LNCAP (cell line): Measurements from ENCODE around the gene LDLRAD2.

ENCODE experiments used
- CTCF ChIP-seq: fragments of 450-650 bp; IDR thresholded peaks from 2 replicates; pipeline ENCODE4 v1.5.1; 2017; ENCODE audit warnings: mild to moderate bottlenecking

Gene LDLRAD2

GRCh38 chr1:21774835-21775549 is 37.1 kb upstream of the LDLRAD2 start:
- no peak for TF ChIP-seq CTCF

- TF ChIP-seq CTCF: no peak
These were observed 36.5 kb upstream of the LDLRAD2 start for GRCh38 chr1:21775550-21775914.

- TF ChIP-seq CTCF: no peak
These were observed 36.0 kb upstream of the LDLRAD2 start for GRCh38 chr1:21775985-21776562.

- no peak for TF ChIP-seq CTCF
These were observed 33.7 kb upstream of the LDLRAD2 start for GRCh38 chr1:21778405-21778727.

GRCh38 chr1:21779613-21780521 is 32.2 kb upstream of the LDLRAD2 start:
- no peak for TF ChIP-seq CTCF

- no peak for TF ChIP-seq CTCF
These were observed 30.2 kb upstream of the LDLRAD2 start for GRCh38 chr1:21781815-21782348.

- TF ChIP-seq CTCF: 0 out of 2 replicates have a peak, but pooled peaks have one; percentile 10
These were observed 29.7 kb upstream of the LDLRAD2 start for GRCh38 chr1:21782349-21782867.
